Endothelial cell of umbilical vein (primary cell): ENCODE data around the gene MRM1.

Source experiments
- POLR2AphosphoS5 ChIP-seq: IDR thresholded peaks from 2 replicates; pipeline ENCODE4 v1.6.1; 2012; ENCODE audit warnings: low read depth, mild to moderate bottlenecking, control low read depth, low read length, moderate library complexity; ENCODE audit not compliant: insufficient read depth
- TF ChIP-seq, protein P1 (sequence below), 2 donors: IDR thresholded peaks; 1 replicate in 1 of 2; 2 replicates in 1 of 2; pipeline ENCODE4 v1.5.1; 2011; ENCODE audit warnings: low read length in 2 of 2, mild to moderate bottlenecking in 2 of 2, moderate library complexity in 2 of 2, control low read depth in 1 of 2, inconsistent platforms in 1 of 2, low read depth in 1 of 2; ENCODE audit not compliant: insufficient read depth in 1 of 2; ENCODE audit errors: extremely low read depth in 1 of 2

GRCh38 chr17:36597226-36597625 is 4.2 kb upstream of the MRM1 start:
- TF ChIP-seq, protein P1, sequence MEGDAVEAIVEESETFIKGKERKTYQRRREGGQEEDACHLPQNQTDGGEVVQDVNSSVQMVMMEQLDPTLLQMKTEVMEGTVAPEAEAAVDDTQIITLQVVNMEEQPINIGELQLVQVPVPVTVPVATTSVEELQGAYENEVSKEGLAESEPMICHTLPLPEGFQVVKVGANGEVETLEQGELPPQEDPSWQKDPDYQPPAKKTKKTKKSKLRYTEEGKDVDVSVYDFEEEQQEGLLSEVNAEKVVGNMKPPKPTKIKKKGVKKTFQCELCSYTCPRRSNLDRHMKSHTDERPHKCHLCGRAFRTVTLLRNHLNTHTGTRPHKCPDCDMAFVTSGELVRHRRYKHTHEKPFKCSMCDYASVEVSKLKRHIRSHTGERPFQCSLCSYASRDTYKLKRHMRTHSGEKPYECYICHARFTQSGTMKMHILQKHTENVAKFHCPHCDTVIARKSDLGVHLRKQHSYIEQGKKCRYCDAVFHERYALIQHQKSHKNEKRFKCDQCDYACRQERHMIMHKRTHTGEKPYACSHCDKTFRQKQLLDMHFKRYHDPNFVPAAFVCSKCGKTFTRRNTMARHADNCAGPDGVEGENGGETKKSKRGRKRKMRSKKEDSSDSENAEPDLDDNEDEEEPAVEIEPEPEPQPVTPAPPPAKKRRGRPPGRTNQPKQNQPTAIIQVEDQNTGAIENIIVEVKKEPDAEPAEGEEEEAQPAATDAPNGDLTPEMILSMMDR (IDR thresholded peaks at IDR 0.05; ENCODE audit: extremely low read depth in 1 of 2, insufficient read depth in 1 of 2, low read depth in 1 of 2, low read length in 2 of 2): no peak
- no peak for TF ChIP-seq POLR2AphosphoS5
